HepG2 (cell line): ENCODE data around the gene RIT2. TPM values are rescaled to one million over a fixed set of nuclear protein-coding genes. Genes with fewer than 3 reads are reported as not detected.

ENCODE experiments used
- ATAC-seq: fragments of 200-7000 bp; cut with Tn5 transposase; 3 replicates; pipeline ENCODE4 v1.9.1; 2020; ENCODE audit warnings: mild to moderate bottlenecking, moderate library complexity
- BruUV-seq: library from RNA; stranded (reverse); fragments of 400-500 nt; replicated peaks from 2 replicates; lab custom pipeline; 2021; lab: Mats Ljungman, UMichigan
- CTCF ChIA-PET: fragments of 300-600 bp; formaldehyde crosslinking; extraction: SDS; loops from one replicate; lab custom pipeline; 2021; ENCODE audit warnings: low total read pairs, inconsistent platforms, low intra/inter-chr PET ratio; lab: Yijun Ruan, JAX
- POLR2A ChIA-PET: fragments of 350-600 bp; sonication (Branson Sonifier 250); formaldehyde crosslinking; loops from one replicate; lab custom pipeline; 2020; ENCODE audit warnings: antibody characterized with exemption, inconsistent platforms; lab: Yijun Ruan, JAX
- DNase-seq: peaks from one replicate; pipeline ENCODE4 v3.0.0-alpha.2; 2015; ENCODE audit warnings: low spot score
- FAIRE-seq: peaks from 3 replicates; lab custom pipeline; 2011; peaks lifted over from hg19 to GRCh38; lab: Jason Lieb, UNC
- H2AFZ ChIP-seq: one replicate; pipeline ENCODE4 v1.6.1; 2011; ENCODE audit warnings: low read length, inconsistent platforms
- H3K27ac ChIP-seq: fragments of 300-600 bp; 3 replicates; pipeline ENCODE4 v1.8.0; 2011; ENCODE audit warnings: mixed run types, mild to moderate bottlenecking, mixed read lengths, low read length, inconsistent platforms; ENCODE audit not compliant: insufficient read depth; ENCODE audit errors: extremely low read length
- H3K27me3 ChIP-seq, 2 experiments: fragments of 200-600 bp in 1 of 2; 2 replicates in 1 of 2; 3 replicates in 1 of 2; pipeline versions ENCODE4 v1.6.0 to v1.8.0; 2011; ENCODE audit warnings: low read length in 2 of 2, mild to moderate bottlenecking in 2 of 2, moderate library complexity in 2 of 2, inconsistent platforms in 1 of 2; ENCODE audit not compliant: insufficient read depth in 2 of 2, control insufficient read depth in 1 of 2
- H3K36me3 ChIP-seq, 2 experiments: fragments of 200-600 bp in 1 of 2; replicated peaks in 1 of 2; 2 replicates in 1 of 2; 3 replicates in 1 of 2; pipeline versions ENCODE4 v1.5.1 to v1.8.0; 2011; ENCODE audit warnings: low read length in 2 of 2, inconsistent platforms in 1 of 2; ENCODE audit not compliant: insufficient read depth in 2 of 2, control insufficient read depth in 1 of 2
- H3K4me1 ChIP-seq: 2 replicates; pipeline ENCODE4 v1.5.1; 2012; ENCODE audit warnings: low read length, inconsistent platforms; ENCODE audit not compliant: insufficient read depth
- H3K4me2 ChIP-seq: 2 replicates; pipeline ENCODE4 v1.6.0; 2011; ENCODE audit warnings: low read depth, low read length, inconsistent platforms
- H3K4me3 ChIP-seq, 3 experiments: fragments of 200-600 bp in 1 of 3; sonication (generic), shearing (Covaris generic) in 1 of 3; replicated peaks in 1 of 3; 2 replicates each; pipeline ENCODE4 v1.5.1; 2011 to 2016; ENCODE audit warnings: low read length in 3 of 3, inconsistent platforms in 2 of 3, low read depth in 2 of 3, mild to moderate bottlenecking in 2 of 3, control low read depth in 1 of 3, mixed read lengths in 1 of 3; ENCODE audit not compliant: insufficient read depth in 1 of 3
- H3K79me2 ChIP-seq: one replicate; pipeline ENCODE4 v1.6.1; 2011; ENCODE audit warnings: low read length, inconsistent platforms; ENCODE audit not compliant: insufficient read depth
- H3K9ac ChIP-seq: 2 replicates; pipeline ENCODE4 v1.6.0; 2011; ENCODE audit warnings: mild to moderate bottlenecking, low read depth, low read length, inconsistent platforms; ENCODE audit not compliant: insufficient read depth
- H3K9me3 ChIP-seq: 2 replicates; pipeline ENCODE4 v1.5.1; 2012; ENCODE audit warnings: mild to moderate bottlenecking, low read length
- H4K20me1 ChIP-seq: 2 replicates; pipeline ENCODE4 v1.6.0; 2011; ENCODE audit warnings: inconsistent platforms, mild to moderate bottlenecking, low read length, moderate library complexity; ENCODE audit not compliant: insufficient read depth
- FOSL2 ChIP-seq: sonication (generic); formaldehyde crosslinking; IDR thresholded peaks from 2 replicates; pipeline ENCODE4 v1.4.0; 2020; ENCODE audit warnings: missing genetic modification reagents
- MEIS1 ChIP-seq: sonication (generic); formaldehyde crosslinking; IDR thresholded peaks from 2 replicates; pipeline ENCODE4 v1.9.0; 2021; ENCODE audit warnings: mild to moderate bottlenecking, missing genetic modification reagents, moderate library complexity, borderline replicate concordance
- NR2F6 ChIP-seq, 2 experiments: IDR thresholded peaks; 2 replicates each; pipeline ENCODE4 v1.6.1; 2016; ENCODE audit warnings: antibody characterized with exemption in 1 of 2, mild to moderate bottlenecking in 1 of 2
- WGBS: methylation state at CpG from one replicate; pipeline ENCODE4 v1.1.6; 2017; ENCODE audit warnings: low lambda C conversion rate; 5-methylcytosine and 5-hydroxymethylcytosine counted together
- in situ Hi-C: cut with HindIII; loops from 2 replicates; pipeline ENCODE4 v1.10.0; 2017; ENCODE audit warnings: low pct_unique_long_range_greater_than_20kb; ENCODE audit not compliant: extremely low pct_ligation_motif_present
- intact Hi-C: fragments of 100-400 bp; cut with micrococcal nuclease; formaldehyde crosslinking; loops from one replicate; pipeline ENCODE4 v1.10.0; 2022; ENCODE audit not compliant: unreplicated experiment
- polyA plus RNA-seq, 8 experiments: library from polyadenylated mRNA; depleted of rRNA in 3 of 8; stranded (reverse) in 7 of 8; unstranded in 1 of 8; fragments of >200 nt; fragmentation: Illumina TruSeq in 4 of 8; extraction: Trizol in 4 of 8; gene quantifications; 2 replicates each; pipeline versions ENCODE4 v1.2.1 to v1.2.3, GENCODE V29; 2011 to 2016; ENCODE audit warnings: low read depth in 4 of 8, missing spikeins in 1 of 8, mixed read lengths in 1 of 8; ENCODE audit not compliant: insufficient read depth in 1 of 8
- total RNA-seq, 5 experiments: library from RNA; depleted of rRNA; stranded (reverse); fragments of >200 nt; fragmentation: Illumina TruSeq; extraction: Trizol; gene quantifications; 2 replicates each; pipeline ENCODE4 v1.2.3, GENCODE V29; 2016; ENCODE audit warnings: low read depth in 1 of 5
- TF ChIP-seq, protein P1 (sequence below): sonication (generic); formaldehyde crosslinking; IDR thresholded peaks from 2 replicates; pipeline ENCODE4 v1.5.1; 2020; ENCODE audit warnings: missing genetic modification reagents, mild to moderate bottlenecking, borderline replicate concordance
- TF ChIP-seq, protein P2 (sequence below): sonication (generic); formaldehyde crosslinking; IDR thresholded peaks from 2 replicates; pipeline ENCODE4 v1.8.1; 2023; ENCODE audit warnings: mild to moderate bottlenecking, missing genetic modification reagents
- TF ChIP-seq, protein P3 (sequence below): sonication (generic); formaldehyde crosslinking; IDR thresholded peaks from 2 replicates; pipeline ENCODE4 v1.8.1; 2023; ENCODE audit warnings: missing genetic modification reagents, inconsistent platforms, borderline replicate concordance
- TF ChIP-seq, protein P4 (sequence below): sonication (generic); formaldehyde crosslinking; IDR thresholded peaks from 2 replicates; pipeline ENCODE4 v1.4.0; 2020; ENCODE audit warnings: mild to moderate bottlenecking, missing genetic modification reagents
- TF ChIP-seq, protein P5 (sequence below), 2 experiments: IDR thresholded peaks; 2 replicates each; pipeline ENCODE4 v1.6.1; 2011 to 2012; ENCODE audit warnings: low read length in 2 of 2, borderline replicate concordance in 1 of 2, low read depth in 1 of 2, mild to moderate bottlenecking in 1 of 2, moderate library complexity in 1 of 2

Gene RIT2
- total and polyA plus RNA-seq, 2 of the 13 experiments (the other 11 are each of a cell fraction or from before 2014, with no cell fraction given) = not detected

DNA sequence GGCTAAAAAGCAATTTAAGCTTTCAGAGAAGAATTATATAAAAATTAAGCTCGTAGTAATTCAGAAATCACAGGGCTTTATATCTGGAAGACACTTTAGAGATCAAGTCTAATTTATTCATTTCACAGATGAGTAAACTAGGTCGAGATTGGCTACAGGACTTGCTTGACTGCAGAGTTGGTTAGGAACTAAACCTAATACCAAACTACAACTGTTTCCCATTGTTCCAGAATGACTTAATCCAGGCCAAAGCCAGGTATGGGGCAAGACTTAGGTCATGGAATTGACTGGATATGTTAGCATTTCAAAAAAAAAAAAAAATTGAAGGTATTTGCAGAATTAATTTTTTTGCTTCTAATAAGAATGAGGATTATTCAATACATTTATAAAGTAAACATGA lies 146.1 kb downstream of the RIT2 start (continued):
- TF ChIP-seq, protein P1, sequence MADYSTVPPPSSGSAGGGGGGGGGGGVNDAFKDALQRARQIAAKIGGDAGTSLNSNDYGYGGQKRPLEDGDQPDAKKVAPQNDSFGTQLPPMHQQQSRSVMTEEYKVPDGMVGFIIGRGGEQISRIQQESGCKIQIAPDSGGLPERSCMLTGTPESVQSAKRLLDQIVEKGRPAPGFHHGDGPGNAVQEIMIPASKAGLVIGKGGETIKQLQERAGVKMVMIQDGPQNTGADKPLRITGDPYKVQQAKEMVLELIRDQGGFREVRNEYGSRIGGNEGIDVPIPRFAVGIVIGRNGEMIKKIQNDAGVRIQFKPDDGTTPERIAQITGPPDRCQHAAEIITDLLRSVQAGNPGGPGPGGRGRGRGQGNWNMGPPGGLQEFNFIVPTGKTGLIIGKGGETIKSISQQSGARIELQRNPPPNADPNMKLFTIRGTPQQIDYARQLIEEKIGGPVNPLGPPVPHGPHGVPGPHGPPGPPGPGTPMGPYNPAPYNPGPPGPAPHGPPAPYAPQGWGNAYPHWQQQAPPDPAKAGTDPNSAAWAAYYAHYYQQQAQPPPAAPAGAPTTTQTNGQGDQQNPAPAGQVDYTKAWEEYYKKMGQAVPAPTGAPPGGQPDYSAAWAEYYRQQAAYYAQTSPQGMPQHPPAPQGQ (CRISPR knock-in tag) = no peak
- TF ChIP-seq, protein P2, sequence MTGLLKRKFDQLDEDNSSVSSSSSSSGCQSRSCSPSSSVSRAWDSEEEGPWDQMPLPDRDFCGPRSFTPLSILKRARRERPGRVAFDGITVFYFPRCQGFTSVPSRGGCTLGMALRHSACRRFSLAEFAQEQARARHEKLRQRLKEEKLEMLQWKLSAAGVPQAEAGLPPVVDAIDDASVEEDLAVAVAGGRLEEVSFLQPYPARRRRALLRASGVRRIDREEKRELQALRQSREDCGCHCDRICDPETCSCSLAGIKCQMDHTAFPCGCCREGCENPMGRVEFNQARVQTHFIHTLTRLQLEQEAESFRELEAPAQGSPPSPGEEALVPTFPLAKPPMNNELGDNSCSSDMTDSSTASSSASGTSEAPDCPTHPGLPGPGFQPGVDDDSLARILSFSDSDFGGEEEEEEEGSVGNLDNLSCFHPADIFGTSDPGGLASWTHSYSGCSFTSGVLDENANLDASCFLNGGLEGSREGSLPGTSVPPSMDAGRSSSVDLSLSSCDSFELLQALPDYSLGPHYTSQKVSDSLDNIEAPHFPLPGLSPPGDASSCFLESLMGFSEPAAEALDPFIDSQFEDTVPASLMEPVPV = no peak
- TF ChIP-seq FOSL2 (no peak), MEIS1 (no peak)
- TF ChIP-seq, all 625 proteins: peak for 0

DNA sequence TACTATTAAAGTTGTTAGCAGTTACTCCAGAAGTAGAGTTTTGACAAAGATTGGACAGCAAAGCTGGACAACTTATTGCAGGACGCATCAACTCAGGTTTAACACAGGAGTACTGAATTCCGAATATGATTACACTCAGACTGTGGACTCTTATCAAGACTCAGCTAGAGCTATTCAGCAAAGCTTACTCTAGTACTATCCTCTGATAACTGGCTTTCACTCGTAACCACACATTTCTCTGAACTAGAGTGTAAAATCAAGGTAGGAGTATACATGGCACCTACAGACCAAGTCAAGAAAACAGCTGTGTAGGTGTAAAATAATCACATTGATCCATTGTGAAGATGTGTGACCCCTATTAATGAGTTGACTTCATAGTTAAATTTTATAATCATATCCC lies 154.2 kb downstream of the RIT2 start:
- ATAC-seq (no peak), FAIRE-seq (no peak), DNase-seq (no peak)
- no peaks in the 10 kb centered on the region for H3K36me3 ChIP-seq
- no peak overlapping the region for H3K27ac ChIP-seq
- no peaks in the 10 kb centered on the region for H3K4me1 ChIP-seq
- no peaks in the 10 kb centered on the region for H3K27me3 ChIP-seq
- no peaks in the 10 kb centered on the region for H3K79me2 ChIP-seq
- ChIA-PET POLR2A (no interaction called here), CTCF (no interaction called here)
- 0% methylated on average over 3 of the region's 3 CpGs for WGBS
- H3K4me3 ChIP-seq = no peak overlapping the region
- intact Hi-C loops = no loop called here
- H3K4me2 ChIP-seq = no peak overlapping the region
- BruUV-seq = no TSS peak
- H3K9me3 ChIP-seq = no peaks in the 10 kb centered on the region
- no peak overlapping the region for H2AFZ ChIP-seq
- H3K9ac ChIP-seq = no peak overlapping the region
- in situ Hi-C loops = no loop called here
- no peaks in the 10 kb centered on the region for H4K20me1 ChIP-seq
- TF ChIP-seq, protein P3, sequence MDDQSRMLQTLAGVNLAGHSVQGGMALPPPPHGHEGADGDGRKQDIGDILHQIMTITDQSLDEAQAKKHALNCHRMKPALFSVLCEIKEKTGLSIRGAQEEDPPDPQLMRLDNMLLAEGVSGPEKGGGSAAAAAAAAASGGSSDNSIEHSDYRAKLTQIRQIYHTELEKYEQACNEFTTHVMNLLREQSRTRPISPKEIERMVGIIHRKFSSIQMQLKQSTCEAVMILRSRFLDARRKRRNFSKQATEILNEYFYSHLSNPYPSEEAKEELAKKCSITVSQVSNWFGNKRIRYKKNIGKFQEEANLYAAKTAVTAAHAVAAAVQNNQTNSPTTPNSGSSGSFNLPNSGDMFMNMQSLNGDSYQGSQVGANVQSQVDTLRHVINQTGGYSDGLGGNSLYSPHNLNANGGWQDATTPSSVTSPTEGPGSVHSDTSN (CRISPR knock-in tag) = no peak
- TF ChIP-seq, protein P4, sequence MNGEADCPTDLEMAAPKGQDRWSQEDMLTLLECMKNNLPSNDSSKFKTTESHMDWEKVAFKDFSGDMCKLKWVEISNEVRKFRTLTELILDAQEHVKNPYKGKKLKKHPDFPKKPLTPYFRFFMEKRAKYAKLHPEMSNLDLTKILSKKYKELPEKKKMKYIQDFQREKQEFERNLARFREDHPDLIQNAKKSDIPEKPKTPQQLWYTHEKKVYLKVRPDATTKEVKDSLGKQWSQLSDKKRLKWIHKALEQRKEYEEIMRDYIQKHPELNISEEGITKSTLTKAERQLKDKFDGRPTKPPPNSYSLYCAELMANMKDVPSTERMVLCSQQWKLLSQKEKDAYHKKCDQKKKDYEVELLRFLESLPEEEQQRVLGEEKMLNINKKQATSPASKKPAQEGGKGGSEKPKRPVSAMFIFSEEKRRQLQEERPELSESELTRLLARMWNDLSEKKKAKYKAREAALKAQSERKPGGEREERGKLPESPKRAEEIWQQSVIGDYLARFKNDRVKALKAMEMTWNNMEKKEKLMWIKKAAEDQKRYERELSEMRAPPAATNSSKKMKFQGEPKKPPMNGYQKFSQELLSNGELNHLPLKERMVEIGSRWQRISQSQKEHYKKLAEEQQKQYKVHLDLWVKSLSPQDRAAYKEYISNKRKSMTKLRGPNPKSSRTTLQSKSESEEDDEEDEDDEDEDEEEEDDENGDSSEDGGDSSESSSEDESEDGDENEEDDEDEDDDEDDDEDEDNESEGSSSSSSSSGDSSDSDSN (CRISPR knock-in tag) = no peak
- TF ChIP-seq NR2F6 (IDR thresholded peaks at IDR 0.05) = no peak
- TF ChIP-seq NR2F6 (CRISPR knock-in tag; IDR thresholded peaks at IDR 0.05) = no peak
- TF ChIP-seq, protein P5, sequence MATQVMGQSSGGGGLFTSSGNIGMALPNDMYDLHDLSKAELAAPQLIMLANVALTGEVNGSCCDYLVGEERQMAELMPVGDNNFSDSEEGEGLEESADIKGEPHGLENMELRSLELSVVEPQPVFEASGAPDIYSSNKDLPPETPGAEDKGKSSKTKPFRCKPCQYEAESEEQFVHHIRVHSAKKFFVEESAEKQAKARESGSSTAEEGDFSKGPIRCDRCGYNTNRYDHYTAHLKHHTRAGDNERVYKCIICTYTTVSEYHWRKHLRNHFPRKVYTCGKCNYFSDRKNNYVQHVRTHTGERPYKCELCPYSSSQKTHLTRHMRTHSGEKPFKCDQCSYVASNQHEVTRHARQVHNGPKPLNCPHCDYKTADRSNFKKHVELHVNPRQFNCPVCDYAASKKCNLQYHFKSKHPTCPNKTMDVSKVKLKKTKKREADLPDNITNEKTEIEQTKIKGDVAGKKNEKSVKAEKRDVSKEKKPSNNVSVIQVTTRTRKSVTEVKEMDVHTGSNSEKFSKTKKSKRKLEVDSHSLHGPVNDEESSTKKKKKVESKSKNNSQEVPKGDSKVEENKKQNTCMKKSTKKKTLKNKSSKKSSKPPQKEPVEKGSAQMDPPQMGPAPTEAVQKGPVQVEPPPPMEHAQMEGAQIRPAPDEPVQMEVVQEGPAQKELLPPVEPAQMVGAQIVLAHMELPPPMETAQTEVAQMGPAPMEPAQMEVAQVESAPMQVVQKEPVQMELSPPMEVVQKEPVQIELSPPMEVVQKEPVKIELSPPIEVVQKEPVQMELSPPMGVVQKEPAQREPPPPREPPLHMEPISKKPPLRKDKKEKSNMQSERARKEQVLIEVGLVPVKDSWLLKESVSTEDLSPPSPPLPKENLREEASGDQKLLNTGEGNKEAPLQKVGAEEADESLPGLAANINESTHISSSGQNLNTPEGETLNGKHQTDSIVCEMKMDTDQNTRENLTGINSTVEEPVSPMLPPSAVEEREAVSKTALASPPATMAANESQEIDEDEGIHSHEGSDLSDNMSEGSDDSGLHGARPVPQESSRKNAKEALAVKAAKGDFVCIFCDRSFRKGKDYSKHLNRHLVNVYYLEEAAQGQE (IDR thresholded peaks at IDR 0.05; ENCODE audit: borderline replicate concordance in 1 of 2, low read depth in 1 of 2, low read length in 2 of 2) = no peak
